Kasumi-1 (cell line): ENCODE measurements around the gene IFI27.

ENCODE experiments used
- DNase-seq, 2 experiments: peaks; one replicate each; lab custom pipeline; 2025; lab: John Stamatoyannopoulos, UW

Gene IFI27

GRCh38 chr14:94125659-94126418 is 15.3 kb downstream of the IFI27 start:
- DNase-seq = no peak

GRCh38 chr14:94126419-94126677 is 15.8 kb downstream of the IFI27 start:
- DNase-seq = no peak

GRCh38 chr14:94126800-94127199 is 16.3 kb downstream of the IFI27 start:
- DNase-seq = no peak

- no peak for DNase-seq
These were observed 16.8 kb downstream of the IFI27 start for GRCh38 chr14:94127330-94127729.

- no peak for DNase-seq
These were observed 17.8 kb downstream of the IFI27 start for GRCh38 chr14:94128216-94128839.

- peak; percentile 77 to 82 for DNase-seq
These were observed 18.7 kb downstream of the IFI27 start, which contains the start of gene IFI27L2 for GRCh38 chr14:94129111-94129757. Gene IFI27L2, minus strand, starts transcription at chr14:94129604. Its CDS starts 40 bp downstream, at chr14:94129564.

- peak; percentile 2 to 45 for DNase-seq
These were observed 19.4 kb downstream of the IFI27 start for GRCh38 chr14:94129758-94130414.

GRCh38 chr14:94132285-94132887 is 21.9 kb downstream of the IFI27 start:
- peak; percentile 82 to 85 for DNase-seq

GRCh38 chr14:94135476-94135875 is 24.9 kb downstream of the IFI27 start:
- no peak for DNase-seq

GRCh38 chr14:94136575-94137331 is 26.2 kb downstream of the IFI27 start:
- DNase-seq = peak; percentile 86 to 90

GRCh38 chr14:94138251-94138650 is 27.7 kb downstream of the IFI27 start:
- DNase-seq = no peak

- DNase-seq = no peak
These were observed 28.5 kb downstream of the IFI27 start for GRCh38 chr14:94139006-94139405.

GRCh38 chr14:94139421-94139820 is 28.9 kb downstream of the IFI27 start:
- DNase-seq = no peak

GRCh38 chr14:94142247-94142646 is 31.7 kb downstream of the IFI27 start:
- no peak for DNase-seq

GRCh38 chr14:94142836-94143235 is 32.3 kb downstream of the IFI27 start:
- DNase-seq = no peak

GRCh38 chr14:94143239-94143638 is 32.7 kb downstream of the IFI27 start:
- DNase-seq = peak; percentile 10 to 23

GRCh38 chr14:94143711-94144110 is 33.2 kb downstream of the IFI27 start:
- no peak for DNase-seq

- peak; percentile 17 to 32 for DNase-seq
These were observed 34.2 kb downstream of the IFI27 start for GRCh38 chr14:94144765-94145164.

GRCh38 chr14:94145902-94146527 is 35.5 kb downstream of the IFI27 start:
- DNase-seq = no peak

GRCh38 chr14:94152676-94153075 is 42.1 kb downstream of the IFI27 start:
- DNase-seq = no peak

GRCh38 chr14:94153750-94154342 is 43.3 kb downstream of the IFI27 start:
- no peak for DNase-seq
